Activated naive CD8-positive, alpha-beta T cell treated with anti-CD3 and anti-CD28 coated beads for 36 hours (primary cell): ENCODE results near the gene PKN3. TPM values are rescaled to one million over a fixed set of nuclear protein-coding genes. Genes with fewer than 3 reads are reported as not detected.

Experiments used
- DNase-seq: peaks from one replicate; pipeline ENCODE4 v3.0.0; 2021
- H3K27ac Mint-ChIP-seq: one replicate; pipeline ENCODE4 v1.8.0; 2022; ENCODE audit warnings: mild to moderate bottlenecking, moderate library complexity, mixed read lengths
- H3K27me3 Mint-ChIP-seq: one replicate; pipeline ENCODE4 v1.8.0; 2022; ENCODE audit warnings: mild to moderate bottlenecking, mixed read lengths
- H3K36me3 Mint-ChIP-seq: one replicate; pipeline ENCODE4 v1.8.0; 2021; ENCODE audit warnings: mild to moderate bottlenecking, mixed read lengths
- H3K4me1 Mint-ChIP-seq: one replicate; pipeline ENCODE4 v1.8.0; 2021; ENCODE audit warnings: mixed read lengths
- H3K4me3 Mint-ChIP-seq: one replicate; pipeline ENCODE4 v1.8.0; 2022; ENCODE audit warnings: mild to moderate bottlenecking, moderate library complexity, mixed read lengths
- H3K9me3 Mint-ChIP-seq: one replicate; pipeline ENCODE4 v1.8.0; 2022; ENCODE audit warnings: mixed read lengths
- total RNA-seq, 2 experiments: library from RNA; stranded (reverse); gene quantifications; one replicate each; pipeline ENCODE4 v1.2.3, GENCODE V29; 2021

PKN3 gene
- total RNA-seq, 2 experiments from 2014 or later: 7.2 to 7.8 TPM

- Mint-ChIP-seq H3K4me1 (no peaks in the 10 kb centered on the region), H3K9me3 (no peaks in the 10 kb centered on the region), H3K27ac (no peak overlapping the region), H3K4me3 (no peak overlapping the region), H3K27me3 (no peaks in the 10 kb centered on the region), H3K36me3 (peaks cover 5% of the 10 kb centered on the region)
- no peak for DNase-seq
Measured at GRCh38 chr9:128733256-128733655, 31.0 kb downstream of the PKN3 start.

- no peak for DNase-seq
- no peaks in the 10 kb centered on the region for H3K4me1 Mint-ChIP-seq
- peaks cover 5% of the 10 kb centered on the region for H3K36me3 Mint-ChIP-seq
- no peak overlapping the region for H3K27ac Mint-ChIP-seq
- H3K4me3 Mint-ChIP-seq: no peak overlapping the region
- no peaks in the 10 kb centered on the region for H3K27me3 Mint-ChIP-seq
- no peaks in the 10 kb centered on the region for H3K9me3 Mint-ChIP-seq
Measured at GRCh38 chr9:128735373-128735772, 33.1 kb downstream of the PKN3 start.

- Mint-ChIP-seq H3K4me1 (no peaks in the 10 kb centered on the region), H3K27ac (peak overlapping the region; percentile 25), H3K4me3 (no peak overlapping the region), H3K9me3 (no peaks in the 10 kb centered on the region), H3K27me3 (no peaks in the 10 kb centered on the region), H3K36me3 (peaks cover 1% of the 10 kb centered on the region)
- DNase-seq: no peak
Measured at GRCh38 chr9:128742401-128742800, 40.1 kb downstream of the PKN3 start.

GRCh38 chr9:128743421-128743820 is 41.1 kb downstream of the PKN3 start:
- H3K27me3 Mint-ChIP-seq: no peaks in the 10 kb centered on the region
- DNase-seq: no peak
- no peaks in the 10 kb centered on the region for H3K36me3 Mint-ChIP-seq
- H3K4me3 Mint-ChIP-seq: no peak overlapping the region
- H3K9me3 Mint-ChIP-seq: no peaks in the 10 kb centered on the region
- no peaks in the 10 kb centered on the region for H3K4me1 Mint-ChIP-seq
- no peak overlapping the region for H3K27ac Mint-ChIP-seq

- H3K27me3 Mint-ChIP-seq: no peaks in the 10 kb centered on the region
- no peak overlapping the region for H3K27ac Mint-ChIP-seq
- no peaks in the 10 kb centered on the region for H3K4me1 Mint-ChIP-seq
- H3K36me3 Mint-ChIP-seq: no peaks in the 10 kb centered on the region
- no peak for DNase-seq
- no peak overlapping the region for H3K4me3 Mint-ChIP-seq
- H3K9me3 Mint-ChIP-seq: no peaks in the 10 kb centered on the region
Measured at GRCh38 chr9:128747241-128747640, 44.9 kb downstream of the PKN3 start.

GRCh38 chr9:128750926-128751595 is 48.8 kb downstream of the PKN3 start:
- Mint-ChIP-seq H3K4me3 (no peak overlapping the region), H3K36me3 (no peaks in the 10 kb centered on the region), H3K27me3 (no peaks in the 10 kb centered on the region), H3K4me1 (no peaks in the 10 kb centered on the region), H3K9me3 (no peaks in the 10 kb centered on the region), H3K27ac (no peak overlapping the region)
- DNase-seq: no peak

- H3K4me3 Mint-ChIP-seq: no peak overlapping the region
- H3K9me3 Mint-ChIP-seq: no peaks in the 10 kb centered on the region
- no peaks in the 10 kb centered on the region for H3K4me1 Mint-ChIP-seq
- no peak overlapping the region for H3K27ac Mint-ChIP-seq
- no peak for DNase-seq
- no peaks in the 10 kb centered on the region for H3K36me3 Mint-ChIP-seq
- no peaks in the 10 kb centered on the region for H3K27me3 Mint-ChIP-seq
Measured at GRCh38 chr9:128753627-128754026, 51.3 kb downstream of the PKN3 start.

GRCh38 chr9:128757602-128758001 is 55.3 kb downstream of the PKN3 start:
- H3K27me3 Mint-ChIP-seq: no peaks in the 10 kb centered on the region
- no peak for DNase-seq
- no peaks in the 10 kb centered on the region for H3K9me3 Mint-ChIP-seq
- H3K4me1 Mint-ChIP-seq: no peaks in the 10 kb centered on the region
- no peak overlapping the region for H3K27ac Mint-ChIP-seq
- H3K36me3 Mint-ChIP-seq: no peaks in the 10 kb centered on the region
- no peak overlapping the region for H3K4me3 Mint-ChIP-seq

GRCh38 chr9:128762671-128763449 is 60.6 kb downstream of the PKN3 start:
- no peak overlapping the region for H3K27ac Mint-ChIP-seq
- peaks cover 15% of the 10 kb centered on the region for H3K4me1 Mint-ChIP-seq
- H3K36me3 Mint-ChIP-seq: peaks cover 3% of the 10 kb centered on the region
- no peak overlapping the region for H3K4me3 Mint-ChIP-seq
- H3K9me3 Mint-ChIP-seq: no peaks in the 10 kb centered on the region
- no peak for DNase-seq
- no peaks in the 10 kb centered on the region for H3K27me3 Mint-ChIP-seq

- H3K4me3 Mint-ChIP-seq: no peak overlapping the region
- H3K4me1 Mint-ChIP-seq: peaks cover 22% of the 10 kb centered on the region
- no peaks in the 10 kb centered on the region for H3K9me3 Mint-ChIP-seq
- DNase-seq: peak; percentile 16
- H3K36me3 Mint-ChIP-seq: peaks cover 3% of the 10 kb centered on the region
- no peak overlapping the region for H3K27ac Mint-ChIP-seq
- H3K27me3 Mint-ChIP-seq: no peaks in the 10 kb centered on the region
Measured at GRCh38 chr9:128764361-128764760, 62.1 kb downstream of the PKN3 start.

GRCh38 chr9:128765499-128765898 is 63.2 kb downstream of the PKN3 start:
- H3K4me1 Mint-ChIP-seq: peaks cover 29% of the 10 kb centered on the region
- H3K36me3 Mint-ChIP-seq: peaks cover 3% of the 10 kb centered on the region
- DNase-seq: no peak
- H3K9me3 Mint-ChIP-seq: no peaks in the 10 kb centered on the region
- no peaks in the 10 kb centered on the region for H3K27me3 Mint-ChIP-seq
- H3K4me3 Mint-ChIP-seq: no peak overlapping the region
- no peak overlapping the region for H3K27ac Mint-ChIP-seq

- Mint-ChIP-seq H3K9me3 (no peaks in the 10 kb centered on the region), H3K27ac (peak overlapping the region; percentile 20), H3K27me3 (no peaks in the 10 kb centered on the region), H3K4me3 (no peak overlapping the region), H3K36me3 (peaks cover 3% of the 10 kb centered on the region), H3K4me1 (peaks cover 32% of the 10 kb centered on the region)
- no peak for DNase-seq
Measured at GRCh38 chr9:128768606-128769005, 66.3 kb downstream of the PKN3 start.

Other genes with a start within 250 kb of the PKN3 start
- 10 to 100 TPM; 72.7 to 76.1 TPM for gene ODF2, start 246.5 kb upstream of the PKN3 start, total RNA-seq
- gene GLE1, start 197.8 kb upstream of the PKN3 start, total RNA-seq: 10 to 100 TPM; 45.1 to 45.8 TPM
- 100 to 1,000 TPM; 142 to 143 TPM for gene SPTAN1, start 149.9 kb upstream of the PKN3 start, total RNA-seq
- gene DYNC2I2, start 45.7 kb upstream of the PKN3 start, total RNA-seq: 10 to 100 TPM; 34.3 to 38.1 TPM
- 100 to 1,000 TPM; 953 to 971 TPM for gene SET, start 13.3 kb upstream of the PKN3 start, total RNA-seq
- 10 to 100 TPM; 47.1 to 52.6 TPM for gene ZDHHC12, start 21.6 kb downstream of the PKN3 start, total RNA-seq
- 10 to 100 TPM; 13.7 to 14.4 TPM for gene ZER1, start 69.4 kb downstream of the PKN3 start, total RNA-seq
- gene TBC1D13, start 84.8 kb downstream of the PKN3 start, total RNA-seq: 10 to 100 TPM; 16.3 to 18.8 TPM
- gene ENDOG, start 116.0 kb downstream of the PKN3 start, total RNA-seq: 10 to 100 TPM; 20.1 to 22.9 TPM
- gene SPOUT1, start 127.3 kb downstream of the PKN3 start, total RNA-seq: 100 to 1,000 TPM; 109 to 111 TPM
- gene KYAT1, start 179.4 kb downstream of the PKN3 start, total RNA-seq: 1 to 10 TPM; 7.4 to 9.4 TPM
- gene LRRC8A, start 179.6 kb downstream of the PKN3 start, total RNA-seq: 10 to 100 TPM; 19.9 to 20.3 TPM
- gene PHYHD1, start 218.5 kb downstream of the PKN3 start, total RNA-seq: under 1 TPM; 0.49 to 0.52 TPM
- gene DOLK, start 245.1 kb downstream of the PKN3 start, total RNA-seq: 10 to 100 TPM; 10.1 to 11.3 TPM
- gene NUP188, start 245.2 kb downstream of the PKN3 start, total RNA-seq: 100 to 1,000 TPM; 128 to 130 TPM